Upper lobe of left lung (tissue), 6 donors: Measurements from ENCODE around the gene DAPK2. TPM values are rescaled to one million over a fixed set of nuclear protein-coding genes. Genes with fewer than 3 reads are reported as not detected.
"Not testable (repeated sequence)": the region's sequence is repeated elsewhere in the genome, so short reads cannot be mapped to it uniquely, and the experiment has no call there.

Experiments used
- ATAC-seq, 2 donors: fragments of 200-7000 bp; cut with Tn5 transposase; one replicate each; pipeline ENCODE4 v1.9.1; 2022; ENCODE audit warnings: mild to moderate bottlenecking in 2 of 2, moderate library complexity in 2 of 2; ENCODE audit not compliant: low FRiP score in 2 of 2
- DNase-seq, 2 donors: peaks; one replicate each; pipeline ENCODE4 v3.0.0-alpha.2; 2019 to 2020
- H3K27ac ChIP-seq, 4 donors: fragments of 200-600 bp; sonication (generic); one replicate each; pipeline ENCODE4 v1.5.1; 2016 to 2019
- H3K27me3 ChIP-seq, 4 donors: fragments of 200-600 bp; sonication (generic); one replicate each; pipeline ENCODE4 v1.5.1; 2017 to 2019
- H3K36me3 ChIP-seq, 4 donors: fragments of 200-600 bp; sonication (generic); one replicate each; pipeline ENCODE4 v1.5.1; 2016 to 2019
- H3K4me1 ChIP-seq, 4 donors: fragments of 200-600 bp; sonication (generic); one replicate each; pipeline ENCODE4 v1.5.1; 2018 to 2019
- H3K4me3 ChIP-seq, 4 donors: fragments of 200-600 bp; sonication (generic); one replicate each; pipeline ENCODE4 v1.5.1; 2017 to 2019; ENCODE audit warnings: mild to moderate bottlenecking in 2 of 4, moderate library complexity in 1 of 4
- H3K9me3 ChIP-seq, 4 donors: fragments of 200-600 bp; sonication (generic); one replicate each; pipeline ENCODE4 v1.5.1; 2018 to 2019
- EP300 ChIP-seq, 4 donors: sonication (generic); formaldehyde crosslinking; IDR thresholded peaks; one replicate each; pipeline ENCODE4 v1.5.1; 2017; ENCODE audit warnings: antibody characterized with exemption in 4 of 4, control low read depth in 2 of 4
- POLR2A ChIP-seq, 4 donors: fragments of 450-650 bp; IDR thresholded peaks; one replicate each; pipeline ENCODE4 v1.5.1; 2016 to 2017; ENCODE audit warnings: antibody characterized with exemption in 4 of 4, mild to moderate bottlenecking in 2 of 4
- POLR2AphosphoS5 ChIP-seq, 2 donors: sonication (generic); formaldehyde crosslinking; IDR thresholded peaks; one replicate each; pipeline ENCODE4 v1.5.1; 2017; ENCODE audit warnings: antibody characterized with exemption in 2 of 2
- WGBS, 2 donors: methylation state at CpG; one replicate each; pipeline ENCODE4 v1.1.5; 2017 to 2018; 5-methylcytosine and 5-hydroxymethylcytosine counted together
- total RNA-seq, 6 donors: library from RNA; depleted of rRNA in 4 of 6; stranded (reverse); fragments of >200 nt in 4 of 6; gene quantifications; one replicate each; pipeline versions ENCODE4 v1.1.0 to v1.2.1, GENCODE V29; 2016 to 2021
- TF ChIP-seq, protein P1 (sequence below), 6 experiments: fragments of 450-650 bp in 4 of 6; fragments of 200-600 bp in 2 of 6; sonication (generic) in 2 of 6; IDR thresholded peaks; one replicate each; pipeline ENCODE4 v1.5.1; 2016 to 2019; ENCODE audit warnings: antibody characterized with exemption in 6 of 6
- donor health status: DM: no; HTN: no; CAD: no; lungs with moderate emphysema.
- donor health status: DM: no; HTN: yes; CAD: no; lungs with severe emphysema.

Gene DAPK2
- total RNA-seq, 6 donors from 2014 or later, result 58.3 to 270 (median 136) TPM

DNA sequence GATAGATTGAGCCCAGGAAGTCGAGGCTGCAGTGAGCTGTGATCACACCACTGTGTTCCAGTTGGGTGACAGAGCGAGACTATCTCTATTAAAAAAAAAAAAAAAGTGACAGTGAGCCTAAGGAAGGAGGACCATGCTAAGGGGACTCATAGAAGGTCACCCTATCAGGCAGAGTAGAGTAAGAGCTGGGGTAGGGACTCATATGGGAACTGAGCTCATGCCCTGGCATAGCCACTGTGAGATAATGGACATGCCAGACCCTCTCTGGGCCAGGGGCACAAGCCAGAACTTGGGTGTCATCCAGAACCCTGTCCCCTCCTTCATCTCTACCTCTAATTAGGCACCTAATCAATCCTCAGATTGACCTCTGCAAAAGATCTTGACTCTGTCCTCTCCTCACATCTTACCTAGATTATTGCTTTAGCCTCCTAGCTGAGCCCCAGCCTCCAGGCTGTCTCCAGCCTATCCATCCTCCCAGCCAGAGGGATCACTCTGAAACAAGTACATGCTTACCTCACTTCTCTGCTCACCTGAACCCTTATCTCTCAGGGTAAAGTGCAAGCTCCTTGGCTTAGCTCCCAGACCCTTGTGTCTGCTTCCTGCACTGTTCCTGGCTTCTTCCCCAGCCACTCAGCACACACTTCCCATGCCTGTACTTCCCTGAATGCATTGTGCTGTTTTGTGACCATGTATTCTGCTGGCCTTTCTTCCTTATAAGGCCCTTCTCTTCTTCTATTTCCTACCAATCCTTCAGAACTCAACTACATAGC is 76.4 kb downstream of the DAPK2 start:
- DNase-seq (peak in 1 of 2 donors; percentile 91), ATAC-seq (peak; percentile 70 to 77)
- Histone ChIP-seq H3K9me3 (no peaks in the 10 kb centered on the region), H3K4me3 (no peak overlapping the region), H3K4me1 (peaks cover 18 to 57% (median 38%) of the 10 kb centered on the region in 4 donors), H3K36me3 (peaks cover 0 to 9% (median 6%) of the 10 kb centered on the region in 4 donors), H3K27ac (peak overlapping the region; percentile 48 to 81 (median 72)), H3K27me3 (no peaks in the 10 kb centered on the region)
- TF ChIP-seq POLR2AphosphoS5 (IDR thresholded peaks at IDR 0.05) (peak; percentile 74 to 80), EP300 (IDR thresholded peaks at IDR 0.05) (peak in 1 of 4 donors; percentile 73), POLR2A (IDR thresholded peaks at IDR 0.05) (no peak)
- TF ChIP-seq, protein P1, sequence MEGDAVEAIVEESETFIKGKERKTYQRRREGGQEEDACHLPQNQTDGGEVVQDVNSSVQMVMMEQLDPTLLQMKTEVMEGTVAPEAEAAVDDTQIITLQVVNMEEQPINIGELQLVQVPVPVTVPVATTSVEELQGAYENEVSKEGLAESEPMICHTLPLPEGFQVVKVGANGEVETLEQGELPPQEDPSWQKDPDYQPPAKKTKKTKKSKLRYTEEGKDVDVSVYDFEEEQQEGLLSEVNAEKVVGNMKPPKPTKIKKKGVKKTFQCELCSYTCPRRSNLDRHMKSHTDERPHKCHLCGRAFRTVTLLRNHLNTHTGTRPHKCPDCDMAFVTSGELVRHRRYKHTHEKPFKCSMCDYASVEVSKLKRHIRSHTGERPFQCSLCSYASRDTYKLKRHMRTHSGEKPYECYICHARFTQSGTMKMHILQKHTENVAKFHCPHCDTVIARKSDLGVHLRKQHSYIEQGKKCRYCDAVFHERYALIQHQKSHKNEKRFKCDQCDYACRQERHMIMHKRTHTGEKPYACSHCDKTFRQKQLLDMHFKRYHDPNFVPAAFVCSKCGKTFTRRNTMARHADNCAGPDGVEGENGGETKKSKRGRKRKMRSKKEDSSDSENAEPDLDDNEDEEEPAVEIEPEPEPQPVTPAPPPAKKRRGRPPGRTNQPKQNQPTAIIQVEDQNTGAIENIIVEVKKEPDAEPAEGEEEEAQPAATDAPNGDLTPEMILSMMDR (IDR thresholded peaks at IDR 0.05), result no peak
- 70 to 82% methylated on average over 2 of the region's 2 CpGs for WGBS, 2 donors

DNA sequence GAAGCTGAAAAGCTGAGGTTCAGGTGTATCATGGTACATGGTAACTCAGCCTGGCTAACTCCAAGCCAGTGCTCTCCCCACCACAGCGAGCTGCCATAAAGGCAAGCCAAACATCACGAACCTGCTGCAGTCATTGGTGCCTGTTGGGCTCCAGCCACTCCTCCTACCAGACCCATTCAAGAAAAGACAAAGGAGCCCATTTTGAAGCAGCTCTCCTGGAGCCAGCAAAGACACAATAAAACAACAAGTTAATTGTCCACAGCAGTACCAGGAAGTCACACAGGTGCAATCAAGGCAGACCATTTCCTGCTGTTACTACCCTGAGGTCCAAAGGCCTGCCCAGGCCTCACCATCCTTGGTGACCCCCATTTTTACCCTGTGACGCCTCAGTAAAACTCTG is 77.6 kb downstream of the DAPK2 start:
- Histone ChIP-seq H3K36me3 (peaks cover 0 to 9% (median 6%) of the 10 kb centered on the region in 4 donors), H3K27ac (peak overlapping the region; percentile 45 to 81 (median 57)), H3K9me3 (no peaks in the 10 kb centered on the region), H3K4me1 (peaks cover 18 to 51% (median 36%) of the 10 kb centered on the region in 4 donors), H3K27me3 (no peaks in the 10 kb centered on the region), H3K4me3 (no peak overlapping the region)
- DNase-seq (no peak), ATAC-seq (no peak)
- TF ChIP-seq POLR2AphosphoS5 (IDR thresholded peaks at IDR 0.05) (no peak), EP300 (IDR thresholded peaks at IDR 0.05) (no peak), POLR2A (IDR thresholded peaks at IDR 0.05) (no peak)
- 80 to 85% methylated on average over 2 to 3 of the region's 3 CpGs for WGBS, 2 donors

DNA sequence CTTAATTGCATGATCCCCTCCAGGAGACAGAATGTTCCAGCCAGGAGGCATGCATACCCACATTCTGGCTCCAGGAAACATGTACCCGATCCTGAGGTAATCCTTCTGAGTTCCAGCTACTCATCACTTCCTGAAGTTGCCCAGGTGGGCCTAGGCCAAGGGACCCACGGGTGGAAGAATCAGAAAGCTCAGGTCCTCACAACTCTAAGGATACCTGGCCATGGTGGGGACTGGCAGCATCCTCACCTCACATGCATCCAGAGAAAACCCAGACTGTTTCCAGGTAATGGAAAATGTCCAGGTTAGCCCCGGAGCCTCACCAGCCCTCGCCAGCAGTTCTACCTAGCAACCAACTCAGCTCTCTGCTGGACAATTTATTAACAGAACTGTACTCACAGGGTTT is 78.2 kb downstream of the DAPK2 start:
- peaks cover 0 to 9% (median 6%) of the 10 kb centered on the region in 4 donors for H3K36me3 ChIP-seq
- no peaks in the 10 kb centered on the region for H3K27me3 ChIP-seq
- H3K4me3 ChIP-seq, result no peak overlapping the region
- H3K9me3 ChIP-seq, result no peaks in the 10 kb centered on the region
- H3K27ac ChIP-seq, result peak overlapping the region; percentile 45 to 81 (median 57)
- ATAC-seq, result peak in 1 of 2 donors; percentile 48
- no peak for DNase-seq
- 69 to 81% methylated on average over 3 to 4 of the region's 4 CpGs for WGBS, 2 donors
- peaks cover 18 to 47% (median 34%) of the 10 kb centered on the region in 4 donors for H3K4me1 ChIP-seq
- TF ChIP-seq POLR2A (IDR thresholded peaks at IDR 0.05) (no peak), EP300 (IDR thresholded peaks at IDR 0.05) (peak in 2 of 4 donors; percentile 4 to 23), POLR2AphosphoS5 (IDR thresholded peaks at IDR 0.05) (no peak)

DNA sequence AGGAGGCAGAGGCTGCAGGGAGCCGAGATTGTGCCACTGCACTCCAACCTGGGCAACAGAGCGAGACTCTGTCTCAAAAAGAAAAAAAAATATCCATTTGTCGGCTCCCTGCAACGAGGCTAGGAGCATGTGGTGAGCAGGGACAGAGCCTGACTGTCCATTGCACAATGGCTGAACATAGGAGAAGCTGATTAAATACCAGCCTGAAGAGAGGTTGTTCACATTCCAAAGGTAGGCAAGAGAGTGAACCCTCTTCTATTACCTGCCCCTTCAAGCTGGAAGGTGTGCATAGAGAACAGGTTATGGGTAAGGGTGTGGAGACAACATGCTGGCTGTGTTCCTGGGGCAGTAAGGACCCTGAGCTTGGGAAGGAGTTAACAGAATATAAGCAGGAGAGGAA is 78.7 kb downstream of the DAPK2 start:
- Histone ChIP-seq H3K9me3 (no peaks in the 10 kb centered on the region), H3K27ac (peak overlapping the region; percentile 45 to 81 (median 57)), H3K4me1 (peaks cover 18 to 46% (median 32%) of the 10 kb centered on the region in 4 donors), H3K36me3 (peaks cover 0 to 9% (median 6%) of the 10 kb centered on the region in 4 donors), H3K27me3 (no peaks in the 10 kb centered on the region), H3K4me3 (no peak overlapping the region)
- DNase-seq, result peak in 1 of 2 donors; percentile 52
- WGBS, 2 donors, result 56 to 78% methylated on average over 4 of the region's 4 CpGs
- peak in 1 of 2 donors; percentile 32 for TF ChIP-seq POLR2AphosphoS5 (IDR thresholded peaks at IDR 0.05)
- no peak for TF ChIP-seq POLR2A (IDR thresholded peaks at IDR 0.05)
- TF ChIP-seq EP300 (IDR thresholded peaks at IDR 0.05), result peak in 1 of 4 donors; percentile 43
- TF ChIP-seq, protein P1 (IDR thresholded peaks at IDR 0.05), result no peak
- peak; percentile 44 to 88 for ATAC-seq

DNA sequence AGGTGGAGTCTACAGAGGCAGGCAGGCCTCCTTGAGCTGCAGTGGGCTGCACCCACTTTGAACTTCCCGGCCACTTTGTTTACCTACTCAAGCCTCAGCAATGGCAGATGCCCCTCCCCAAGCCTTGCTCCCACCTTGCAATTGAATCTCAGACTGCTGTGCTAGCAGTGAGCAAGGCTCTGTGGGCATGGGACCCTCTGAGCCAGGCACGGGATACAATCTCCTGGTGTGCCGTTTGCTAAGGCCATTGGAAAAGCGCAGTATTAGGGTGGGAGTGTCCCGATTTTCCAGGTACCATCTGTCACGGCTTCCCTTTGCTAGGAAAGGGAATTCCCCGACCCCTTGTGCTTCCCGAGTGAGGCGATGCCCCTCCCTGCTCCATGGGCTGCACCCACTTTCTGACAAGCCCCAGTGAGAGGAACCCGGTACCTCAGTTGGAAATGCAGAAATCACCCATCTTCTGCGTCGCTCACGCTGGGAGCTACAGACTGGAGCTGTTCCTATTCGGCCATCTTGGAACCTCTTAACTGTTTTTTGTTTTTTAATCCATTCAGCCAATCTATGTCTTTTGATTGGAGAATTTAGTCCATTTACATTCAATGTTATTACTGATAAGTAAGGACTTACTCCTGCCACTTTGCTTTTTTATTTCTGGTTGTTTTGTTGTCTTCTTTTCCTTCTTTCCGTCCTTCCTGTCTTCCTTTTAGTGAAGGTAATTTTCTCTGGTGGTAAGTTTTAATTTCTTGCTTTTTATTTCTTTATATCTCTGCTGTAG is 83.2 kb downstream of the DAPK2 start:
- ATAC-seq, H3K36me3 ChIP-seq: not testable (repeated sequence)
- WGBS, 2 donors, result 95 to 98% methylated on average over 13 to 15 of the region's 15 CpGs

DNA sequence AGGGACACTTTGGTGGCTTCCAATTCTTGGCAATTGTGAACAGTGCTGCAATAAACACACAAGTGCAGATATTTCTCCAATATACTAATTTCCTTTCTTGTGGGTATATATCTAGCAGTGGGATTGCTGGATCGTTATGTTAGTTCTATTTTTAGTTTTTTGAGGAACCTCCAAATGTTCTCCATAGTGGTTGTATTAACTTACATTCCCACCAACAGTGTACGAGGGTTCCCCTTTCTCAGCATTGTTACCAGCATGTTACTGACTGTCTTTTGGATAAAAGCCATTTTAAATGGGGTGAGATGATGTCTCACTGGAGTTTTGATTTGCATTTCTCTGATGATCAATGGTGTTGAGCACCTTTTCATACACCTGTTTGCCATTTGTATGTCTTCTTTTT is 92.8 kb downstream of the DAPK2 start:
- 33 to 58% methylated on average over 2 of the region's 2 CpGs for WGBS, 2 donors
- Histone ChIP-seq H3K9me3 (no peaks in the 10 kb centered on the region), H3K4me3 (no peak overlapping the region), H3K4me1 (peaks cover 2 to 15% (median 7%) of the 10 kb centered on the region in 4 donors), H3K36me3 (no peaks in the 10 kb centered on the region), H3K27ac (no peak overlapping the region), H3K27me3 (no peaks in the 10 kb centered on the region)
- ATAC-seq (no peak), DNase-seq (no peak)
- TF ChIP-seq POLR2AphosphoS5 (IDR thresholded peaks at IDR 0.05), result no peak
- TF ChIP-seq POLR2A (IDR thresholded peaks at IDR 0.05), result no peak
- no peak for TF ChIP-seq EP300 (IDR thresholded peaks at IDR 0.05)
- TF ChIP-seq, protein P1 (IDR thresholded peaks at IDR 0.05), result no peak

More for the DNA sequence above, 83.2 kb downstream of the DAPK2 start:
- not testable (repeated sequence) for H3K4me3 ChIP-seq, DNase-seq, H3K27ac ChIP-seq, H3K9me3 ChIP-seq, H3K27me3 ChIP-seq
- peaks cover 0 to 10% (median 4%) of the 10 kb centered on the region in 4 donors for H3K4me1 ChIP-seq
